CD4-positive, alpha-beta T cell (primary cell): ENCODE measurements around the gene PTPRZ1. TPM values are rescaled to one million over a fixed set of nuclear protein-coding genes. Genes with fewer than 3 reads are reported as not detected.

ENCODE experiments used
- ATAC-seq: fragments of 200-7000 bp; cut with Tn5 transposase; one replicate; pipeline ENCODE4 v1.10.0; 2022; ENCODE audit warnings: mild to moderate bottlenecking; ENCODE audit not compliant: poor library complexity
- CTCF ChIA-PET: fragments of 350-600 bp; sonication (Branson Sonifier 250); formaldehyde crosslinking; loops from one replicate; lab custom pipeline; 2021; ENCODE audit warnings: antibody characterized with exemption, inconsistent platforms; lab: Charles Lee
- POLR2A ChIA-PET: fragments of 350-600 bp; sonication (Branson Sonifier 250); formaldehyde crosslinking; loops from one replicate; lab custom pipeline; 2021; ENCODE audit warnings: antibody characterized with exemption, inconsistent platforms; lab: Charles Lee
- DNase-seq, 14 experiments: peaks; one replicate each; pipeline ENCODE4 v3.0.0-alpha.2; 2013 to 2020; ENCODE audit warnings: mixed read lengths in 2 of 14
- H3K27ac ChIP-seq, 2 donors: one replicate each; pipeline versions ENCODE4 v1.5.1 to v1.7.0; 2013; ENCODE audit warnings: low read length in 2 of 2, low read depth in 1 of 2, mild to moderate bottlenecking in 1 of 2
- H3K27me3 ChIP-seq, 2 experiments: 1 replicate in 1 of 2; 2 replicates in 1 of 2; pipeline versions ENCODE4 v1.6.1 to v1.7.0; 2013; ENCODE audit warnings: low read length in 2 of 2, control low read depth in 1 of 2, mild to moderate bottlenecking in 1 of 2, moderate library complexity in 1 of 2; ENCODE audit not compliant: insufficient read depth in 2 of 2, control insufficient read depth in 1 of 2
- H3K36me3 ChIP-seq: one replicate; pipeline ENCODE4 v1.6.1; 2013; ENCODE audit warnings: low read length, control low read depth; ENCODE audit not compliant: insufficient read depth
- H3K4me1 ChIP-seq: one replicate; pipeline ENCODE4 v1.6.1; 2013; ENCODE audit warnings: low read length, control low read depth; ENCODE audit not compliant: insufficient read depth
- H3K4me3 ChIP-seq: one replicate; pipeline ENCODE4 v1.5.1; 2013; ENCODE audit warnings: mild to moderate bottlenecking, low read length, moderate library complexity
- H3K9me3 ChIP-seq, 2 experiments: 1 replicate in 1 of 2; 2 replicates in 1 of 2; pipeline versions ENCODE4 v1.6.1 to v1.7.0; 2013; ENCODE audit warnings: low read length in 2 of 2, mild to moderate bottlenecking in 2 of 2, control low read depth in 1 of 2, moderate library complexity in 1 of 2; ENCODE audit not compliant: control insufficient read depth in 1 of 2, insufficient read depth in 1 of 2
- H3K27ac Mint-ChIP-seq: one replicate; pipeline ENCODE4 v1.8.0; 2020; ENCODE audit warnings: mixed read lengths
- H3K27me3 Mint-ChIP-seq: one replicate; pipeline ENCODE4 v1.8.0; 2021; ENCODE audit warnings: mixed read lengths
- H3K36me3 Mint-ChIP-seq: one replicate; pipeline ENCODE4 v1.8.0; 2021; ENCODE audit warnings: low read depth, mixed read lengths
- H3K4me1 Mint-ChIP-seq: one replicate; pipeline ENCODE4 v1.8.0; 2021; ENCODE audit warnings: low read depth, mixed read lengths
- H3K4me3 Mint-ChIP-seq: one replicate; pipeline ENCODE4 v1.8.0; 2020; ENCODE audit warnings: mild to moderate bottlenecking, mixed read lengths
- H3K9me3 Mint-ChIP-seq: one replicate; pipeline ENCODE4 v1.8.0; 2020; ENCODE audit warnings: mixed read lengths
- CTCF ChIP-seq: fragments of 200-600 bp; IDR thresholded peaks from one replicate; pipeline ENCODE4 v1.8.0; 2022; ENCODE audit warnings: antibody characterized with exemption, mild to moderate bottlenecking
- intact Hi-C, 2 experiments: fragments of 100-400 bp; cut with DNase I in 1 of 2; cut with micrococcal nuclease in 1 of 2; formaldehyde crosslinking; loops; one replicate each; pipeline versions ENCODE4 v1.15.1 to v1.9.0; 2023 to 2025; cut with DNase I, micrococcal nuclease
- total RNA-seq, 174 experiments: library from RNA in 2 of 174; stranded (reverse) in 2 of 174; gene quantifications; one replicate each; pipeline ENCODE4 v1.2.3 and lab custom pipeline; 2021 to 2026

PTPRZ1 gene
- total RNA-seq, 2 experiments from 2014 or later: not detected

- no peak for DNase-seq
- POLR2A ChIA-PET: no interaction called here
- H3K36me3 Mint-ChIP-seq: peaks cover 33% of the 10 kb centered on the region
Observed at GRCh38 chr7:122103064-122103463, 230.1 kb downstream of the PTPRZ1 start.

More at GRCh38 chr7:122103064-122103463, 230.1 kb downstream of the PTPRZ1 start:
- Histone ChIP-seq H3K36me3 (no peaks in the 10 kb centered on the region), H3K4me1 (no peaks in the 10 kb centered on the region), H3K9me3 (peaks cover 0 to 14% of the 10 kb centered on the region in 2 experiments), H3K27ac (no peak overlapping the region), H3K27me3 (no peaks in the 10 kb centered on the region), H3K4me3 (no peak overlapping the region)
- Mint-ChIP-seq H3K27ac (no peak overlapping the region), H3K4me1 (no peaks in the 10 kb centered on the region), H3K4me3 (no peak overlapping the region), H3K9me3 (peaks cover 16% of the 10 kb centered on the region), H3K27me3 (no peaks in the 10 kb centered on the region)
- ATAC-seq: no peak
- intact Hi-C loops: no loop called here
- TF ChIP-seq CTCF: no peak
- CTCF ChIA-PET: no interaction called here
